BLaER1 (cell line): Measurements from ENCODE around the gene MTRF1L.
A peak's percentile ranks its signal among the peaks of the same experiment; 100 is the strongest.
"Not testable (repeated sequence)": the region's sequence is repeated elsewhere in the genome, so short reads cannot be mapped to it uniquely, and the experiment has no call there.

ENCODE experiments used
- H3K27ac ChIP-seq: shearing (Covaris generic); formaldehyde crosslinking; 2 replicates; pipeline ENCODE4 v1.8.1; 2022
- H3K27me3 ChIP-seq: shearing (Covaris generic); formaldehyde crosslinking; 2 replicates; pipeline ENCODE4 v1.8.1; 2022
- H3K36me3 ChIP-seq: shearing (Covaris generic); formaldehyde crosslinking; 2 replicates; pipeline ENCODE4 v1.8.1; 2022
- H3K4me1 ChIP-seq: shearing (Covaris generic); formaldehyde crosslinking; 2 replicates; pipeline ENCODE4 v1.8.1; 2022
- H3K4me2 ChIP-seq: shearing (Covaris generic); formaldehyde crosslinking; 2 replicates; pipeline ENCODE4 v1.8.1; 2022
- H3K4me3 ChIP-seq: shearing (Covaris generic); formaldehyde crosslinking; 2 replicates; pipeline ENCODE4 v1.8.1; 2022
- H3K9ac ChIP-seq: shearing (Covaris generic); formaldehyde crosslinking; 2 replicates; pipeline ENCODE4 v1.8.1; 2022
- H3K9me3 ChIP-seq: shearing (Covaris generic); formaldehyde crosslinking; 2 replicates; pipeline ENCODE4 v1.8.1; 2022
- H4K20me1 ChIP-seq: shearing (Covaris generic); formaldehyde crosslinking; 2 replicates; pipeline ENCODE4 v1.8.1; 2022
- Cebpa-rat ChIP-seq: shearing (Covaris generic); IDR thresholded peaks from 2 replicates; pipeline ENCODE4 v1.8.1; 2022

The MTRF1L gene

GRCh38 chr6:153003366-153003690 is 819 bp upstream of the MTRF1L start:
- Histone ChIP-seq H3K27ac (peak overlapping the region; percentile 90), H3K4me1 (peaks cover 38% of the 10 kb centered on the region), H4K20me1 (peaks cover 35% of the 10 kb centered on the region), H3K9me3 (no peaks in the 10 kb centered on the region), H3K27me3 (no peaks in the 10 kb centered on the region), H3K4me3 (peak overlapping the region; percentile 87), H3K9ac (peak overlapping the region; percentile 94), H3K36me3 (peaks cover 10% of the 10 kb centered on the region), H3K4me2 (peak overlapping the region; percentile 89)
- TF ChIP-seq Cebpa-rat, result no peak

- Histone ChIP-seq H3K27ac (peak overlapping the region; percentile 90), H3K4me3 (peak overlapping the region; percentile 87), H3K27me3 (no peaks in the 10 kb centered on the region), H3K9me3 (no peaks in the 10 kb centered on the region), H3K9ac (peak overlapping the region; percentile 94), H3K4me2 (peak overlapping the region; percentile 89), H3K36me3 (peaks cover 23% of the 10 kb centered on the region), H4K20me1 (peaks cover 46% of the 10 kb centered on the region), H3K4me1 (peaks cover 38% of the 10 kb centered on the region)
- no peak for TF ChIP-seq Cebpa-rat
Measured at GRCh38 chr6:153001767-153002612, 519 bp downstream of the MTRF1L start.

- Histone ChIP-seq H3K4me3 (peak overlapping the region; percentile 87), H3K4me1 (peaks cover 38% of the 10 kb centered on the region), H4K20me1 (peaks cover 58% of the 10 kb centered on the region), H3K36me3 (peaks cover 35% of the 10 kb centered on the region), H3K9ac (peak overlapping the region; percentile 94; the same call in 1 of the 2 replicates), H3K4me2 (peak overlapping the region; percentile 89)
- not testable (repeated sequence) for H3K27me3 ChIP-seq, H3K9me3 ChIP-seq, H3K27ac ChIP-seq
Measured at GRCh38 chr6:153000790-153001189, 1.7 kb downstream of the MTRF1L start.

- Histone ChIP-seq H3K4me2 (peak overlapping the region; percentile 89), H3K9ac (no peak overlapping the region), H3K36me3 (peaks cover 41% of the 10 kb centered on the region), H4K20me1 (peaks cover 63% of the 10 kb centered on the region), H3K27me3 (no peaks in the 10 kb centered on the region), H3K27ac (no peak overlapping the region), H3K4me3 (no peak overlapping the region), H3K4me1 (peaks cover 38% of the 10 kb centered on the region), H3K9me3 (no peaks in the 10 kb centered on the region)
- no peak for TF ChIP-seq Cebpa-rat
Measured at GRCh38 chr6:153000243-153000642, 2.3 kb downstream of the MTRF1L start.

- not testable (repeated sequence) for H3K27me3 ChIP-seq, H3K27ac ChIP-seq, H3K9ac ChIP-seq, H3K9me3 ChIP-seq, H3K4me3 ChIP-seq
- H3K36me3 ChIP-seq, result peaks cover 41% of the 10 kb centered on the region
- peaks cover 68% of the 10 kb centered on the region for H4K20me1 ChIP-seq
- H3K4me2 ChIP-seq, result peak overlapping the region; percentile 89
- H3K4me1 ChIP-seq, result peaks cover 38% of the 10 kb centered on the region
Measured at GRCh38 chr6:152999538-152999937, 3.0 kb downstream of the MTRF1L start.

- no peak overlapping the region for H3K27ac ChIP-seq
- H4K20me1 ChIP-seq, result peaks cover 70% of the 10 kb centered on the region
- H3K36me3 ChIP-seq, result peaks cover 78% of the 10 kb centered on the region
Measured at GRCh38 chr6:152993847-152994246, 8.7 kb downstream of the MTRF1L start.

GRCh38 chr6:152993431-152993830 is 9.1 kb downstream of the MTRF1L start:
- Histone ChIP-seq H3K4me2 (no peak overlapping the region), H4K20me1 (peaks cover 69% of the 10 kb centered on the region), H3K27ac (no peak overlapping the region), H3K9me3 (no peaks in the 10 kb centered on the region), H3K4me1 (no peaks in the 10 kb centered on the region), H3K4me3 (no peak overlapping the region), H3K36me3 (peaks cover 77% of the 10 kb centered on the region), H3K27me3 (no peaks in the 10 kb centered on the region), H3K9ac (no peak overlapping the region)
- TF ChIP-seq Cebpa-rat, result no peak

More at GRCh38 chr6:152993847-152994246, 8.7 kb downstream of the MTRF1L start:
- H3K9ac ChIP-seq, result no peak overlapping the region
- H3K4me1 ChIP-seq, result no peaks in the 10 kb centered on the region
- H3K27me3 ChIP-seq, result no peaks in the 10 kb centered on the region
- no peak overlapping the region for H3K4me3 ChIP-seq
- TF ChIP-seq Cebpa-rat, result no peak
- H3K4me2 ChIP-seq, result no peak overlapping the region
- no peaks in the 10 kb centered on the region for H3K9me3 ChIP-seq

GRCh38 chr6:152986978-152987377 is 15.5 kb downstream of the MTRF1L start:
- peaks cover 34% of the 10 kb centered on the region for H3K36me3 ChIP-seq
- H3K27ac ChIP-seq, result no peak overlapping the region
- no peak overlapping the region for H3K4me3 ChIP-seq
- no peak overlapping the region for H3K4me2 ChIP-seq
- peaks cover 19% of the 10 kb centered on the region for H3K4me1 ChIP-seq
- H3K9me3 ChIP-seq, result no peaks in the 10 kb centered on the region
- no peaks in the 10 kb centered on the region for H3K27me3 ChIP-seq
- peaks cover 23% of the 10 kb centered on the region for H4K20me1 ChIP-seq
- no peak for TF ChIP-seq Cebpa-rat
- no peak overlapping the region for H3K9ac ChIP-seq

- Histone ChIP-seq H3K4me2 (peak overlapping the region; percentile 83), H3K27ac (peak overlapping the region; percentile 85; the same call in 1 of the 2 replicates), H3K4me3 (peak overlapping the region; percentile 97; the same call in 1 of the 2 replicates), H3K9ac (peak overlapping the region; percentile 83), H3K36me3 (peaks cover 19% of the 10 kb centered on the region), H3K4me1 (peaks cover 36% of the 10 kb centered on the region), H4K20me1 (peaks cover 29% of the 10 kb centered on the region)
- H3K27me3 ChIP-seq, H3K9me3 ChIP-seq: not testable (repeated sequence)
Measured at GRCh38 chr6:152985300-152985699, 17.2 kb downstream of the MTRF1L start.

- Histone ChIP-seq H3K9me3 (no peaks in the 10 kb centered on the region), H3K27ac (peak overlapping the region; percentile 85)
- no peak for TF ChIP-seq Cebpa-rat
Measured at GRCh38 chr6:152984513-152984872, 18.0 kb downstream of the MTRF1L start.

More at GRCh38 chr6:152984513-152984872, 18.0 kb downstream of the MTRF1L start:
- Histone ChIP-seq H3K4me1 (peaks cover 44% of the 10 kb centered on the region), H4K20me1 (peaks cover 35% of the 10 kb centered on the region), H3K36me3 (peaks cover 15% of the 10 kb centered on the region; the same call in 1 of the 2 replicates), H3K4me3 (peak overlapping the region; percentile 97), H3K9ac (peak overlapping the region; percentile 83), H3K4me2 (peak overlapping the region; percentile 83), H3K27me3 (no peaks in the 10 kb centered on the region)
